GM23338 (cell line): ENCODE measurements around the gene SPATA1. TPM values are rescaled to one million over a fixed set of nuclear protein-coding genes. Genes with fewer than 3 reads are reported as not detected.

Experiments
- ATAC-seq: fragments of 200-7000 bp; cut with Tn5 transposase; 3 replicates; pipeline ENCODE4 v1.9.1; 2020
- DNase-seq: peaks from one replicate; pipeline ENCODE4 v3.0.0-alpha.2; 2015; ENCODE audit warnings: low spot score
- H2AFZ ChIP-seq: fragments of 200-600 bp; sonication (generic); 2 replicates; pipeline ENCODE4 v1.8.0; 2016; ENCODE audit warnings: antibody characterized with exemption, mild to moderate bottlenecking, moderate library complexity
- H3F3A ChIP-seq: fragments of 200-600 bp; sonication (generic); replicated peaks from 2 replicates; pipeline ENCODE4 v1.8.0; 2017; ENCODE audit warnings: antibody characterized with exemption, mixed run types, low read depth
- H3K27ac ChIP-seq: fragments of 200-600 bp; sonication (generic); 2 replicates; pipeline ENCODE4 v1.6.1; 2016; ENCODE audit warnings: low read depth
- H3K27me3 ChIP-seq: fragments of 200-600 bp; sonication (generic); 2 replicates; pipeline ENCODE4 v1.8.0; 2016; ENCODE audit warnings: mild to moderate bottlenecking, mixed run types, moderate library complexity; ENCODE audit not compliant: insufficient read depth
- H3K36me3 ChIP-seq: fragments of 200-600 bp; sonication (generic); 2 replicates; pipeline ENCODE4 v1.8.0; 2016; ENCODE audit warnings: mild to moderate bottlenecking; ENCODE audit not compliant: insufficient read depth
- H3K4me1 ChIP-seq: fragments of 200-600 bp; sonication (generic); 2 replicates; pipeline ENCODE4 v1.8.0; 2016; ENCODE audit warnings: mild to moderate bottlenecking, moderate library complexity; ENCODE audit not compliant: insufficient read depth
- H3K4me2 ChIP-seq: fragments of 200-600 bp; sonication (generic); 2 replicates; pipeline ENCODE4 v1.7.1; 2017; ENCODE audit warnings: mixed run types
- H3K4me3 ChIP-seq: fragments of 200-600 bp; sonication (generic); 2 replicates; pipeline ENCODE4 v1.6.1; 2016; ENCODE audit warnings: mixed run types
- H3K79me2 ChIP-seq: fragments of 200-600 bp; sonication (generic); replicated peaks from 2 replicates; pipeline ENCODE4 v1.8.0; 2017; ENCODE audit warnings: mild to moderate bottlenecking; ENCODE audit not compliant: insufficient read depth
- H3K9me2 ChIP-seq: fragments of 200-600 bp; sonication (generic); 2 replicates; pipeline ENCODE4 v1.8.0; 2017; ENCODE audit not compliant: insufficient read depth
- H4K20me1 ChIP-seq: fragments of 200-600 bp; sonication (generic); replicated peaks from 2 replicates; pipeline ENCODE4 v1.8.0; 2017; ENCODE audit warnings: mild to moderate bottlenecking; ENCODE audit not compliant: insufficient read depth
- H3K27ac Mint-ChIP-seq: 2 replicates; pipeline ENCODE4 v1.8.0; 2020; ENCODE audit warnings: inconsistent platforms, mild to moderate bottlenecking, moderate library complexity, mixed read lengths
- H3K27me3 Mint-ChIP-seq: 3 replicates; pipeline ENCODE4 v1.8.0; 2022; ENCODE audit warnings: low read depth, mild to moderate bottlenecking, moderate library complexity, mixed read lengths, inconsistent platforms; ENCODE audit not compliant: insufficient read depth, poor library complexity
- H3K36me3 Mint-ChIP-seq: 3 replicates; pipeline ENCODE4 v1.8.0; 2021; ENCODE audit warnings: low read depth, mild to moderate bottlenecking, inconsistent platforms, moderate library complexity, mixed read lengths
- H3K4me1 Mint-ChIP-seq: 3 replicates; pipeline ENCODE4 v1.8.0; 2020; ENCODE audit warnings: mild to moderate bottlenecking, inconsistent platforms, mixed read lengths
- H3K4me3 Mint-ChIP-seq: 3 replicates; pipeline ENCODE4 v1.8.0; 2021; ENCODE audit warnings: moderate library complexity, mild to moderate bottlenecking, inconsistent platforms, mixed read lengths
- H3K9me3 Mint-ChIP-seq: 3 replicates; pipeline ENCODE4 v1.8.0; 2020; ENCODE audit warnings: moderate library complexity, mild to moderate bottlenecking, inconsistent platforms, mixed read lengths
- CREB1 ChIP-seq: fragments of 250-450 bp; sonication (Bioruptor Pico); IDR thresholded peaks from 2 replicates; pipeline ENCODE4 v1.5.0; 2020; ENCODE audit warnings: low read depth, mild to moderate bottlenecking, moderate library complexity
- CTCF ChIP-seq, 2 experiments: fragments of 200-600 bp in 1 of 2; sonication (generic) in 1 of 2; conservative IDR thresholded peaks; 2 replicates each; pipeline versions ENCODE4 v1.5.1 to v1.6.1; 2016 to 2017; ENCODE audit warnings: antibody characterized with exemption in 2 of 2, low read depth in 2 of 2, mild to moderate bottlenecking in 2 of 2, moderate library complexity in 1 of 2
- EZH2 ChIP-seq: fragments of 200-600 bp; sonication (generic); IDR thresholded peaks from one replicate; pipeline ENCODE4 v1.8.0; 2017; ENCODE audit warnings: antibody characterized with exemption, mild to moderate bottlenecking, low read depth; ENCODE audit not compliant: unreplicated experiment
- REST ChIP-seq: IDR thresholded peaks from one replicate; pipeline ENCODE4 v1.6.1; 2018; ENCODE audit warnings: antibody characterized with exemption; ENCODE audit not compliant: unreplicated experiment
- polyA plus RNA-seq: library from polyadenylated mRNA; unstranded; fragments of >200 nt; fragmentation: Nextera tagmentation; extraction: Ambion mirVana; gene quantifications from 2 replicates; pipeline ENCODE4 v1.2.1, GENCODE V29; 2016
- total RNA-seq: library from RNA; depleted of rRNA; stranded (reverse); fragments of >200 nt; shearing (Covaris generic); gene quantifications from 2 replicates; pipeline ENCODE4 v1.2.3, GENCODE V29; 2014
- TF ChIP-seq, protein P1 (sequence below): fragments of 250-450 bp; sonication (Bioruptor Pico); IDR thresholded peaks from 2 replicates; pipeline ENCODE4 v1.5.0; 2020; ENCODE audit warnings: mild to moderate bottlenecking, moderate library complexity
- TF ChIP-seq, protein P2 (sequence below): IDR thresholded peaks from 2 replicates; pipeline ENCODE4 v1.6.1; 2016; ENCODE audit warnings: antibody characterized with exemption

The SPATA1 gene
- total and polyA plus RNA-seq, 2 experiments from 2014 or later = 3.3 TPM; not detected in 1

DNA sequence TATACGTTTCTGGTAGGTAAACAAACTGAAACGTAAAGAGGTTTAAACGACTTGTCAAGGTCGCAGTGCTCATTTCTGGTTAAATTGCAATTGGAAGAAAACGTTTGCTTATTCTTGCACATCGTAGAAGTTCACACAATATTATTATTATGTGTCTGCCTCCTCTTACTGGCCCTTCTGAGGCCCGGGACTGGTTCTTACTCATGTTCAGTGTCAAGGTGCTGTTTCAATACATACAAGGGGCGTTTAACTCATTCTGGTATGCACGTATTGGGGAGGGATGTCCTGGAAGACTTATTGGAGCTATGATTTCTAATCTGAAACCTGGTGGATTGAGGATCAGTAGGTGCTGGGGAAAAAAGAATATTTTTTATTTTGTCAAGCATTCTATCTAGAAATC is 26.2 kb upstream of the SPATA1 start (continued):
- TF ChIP-seq, protein P1, sequence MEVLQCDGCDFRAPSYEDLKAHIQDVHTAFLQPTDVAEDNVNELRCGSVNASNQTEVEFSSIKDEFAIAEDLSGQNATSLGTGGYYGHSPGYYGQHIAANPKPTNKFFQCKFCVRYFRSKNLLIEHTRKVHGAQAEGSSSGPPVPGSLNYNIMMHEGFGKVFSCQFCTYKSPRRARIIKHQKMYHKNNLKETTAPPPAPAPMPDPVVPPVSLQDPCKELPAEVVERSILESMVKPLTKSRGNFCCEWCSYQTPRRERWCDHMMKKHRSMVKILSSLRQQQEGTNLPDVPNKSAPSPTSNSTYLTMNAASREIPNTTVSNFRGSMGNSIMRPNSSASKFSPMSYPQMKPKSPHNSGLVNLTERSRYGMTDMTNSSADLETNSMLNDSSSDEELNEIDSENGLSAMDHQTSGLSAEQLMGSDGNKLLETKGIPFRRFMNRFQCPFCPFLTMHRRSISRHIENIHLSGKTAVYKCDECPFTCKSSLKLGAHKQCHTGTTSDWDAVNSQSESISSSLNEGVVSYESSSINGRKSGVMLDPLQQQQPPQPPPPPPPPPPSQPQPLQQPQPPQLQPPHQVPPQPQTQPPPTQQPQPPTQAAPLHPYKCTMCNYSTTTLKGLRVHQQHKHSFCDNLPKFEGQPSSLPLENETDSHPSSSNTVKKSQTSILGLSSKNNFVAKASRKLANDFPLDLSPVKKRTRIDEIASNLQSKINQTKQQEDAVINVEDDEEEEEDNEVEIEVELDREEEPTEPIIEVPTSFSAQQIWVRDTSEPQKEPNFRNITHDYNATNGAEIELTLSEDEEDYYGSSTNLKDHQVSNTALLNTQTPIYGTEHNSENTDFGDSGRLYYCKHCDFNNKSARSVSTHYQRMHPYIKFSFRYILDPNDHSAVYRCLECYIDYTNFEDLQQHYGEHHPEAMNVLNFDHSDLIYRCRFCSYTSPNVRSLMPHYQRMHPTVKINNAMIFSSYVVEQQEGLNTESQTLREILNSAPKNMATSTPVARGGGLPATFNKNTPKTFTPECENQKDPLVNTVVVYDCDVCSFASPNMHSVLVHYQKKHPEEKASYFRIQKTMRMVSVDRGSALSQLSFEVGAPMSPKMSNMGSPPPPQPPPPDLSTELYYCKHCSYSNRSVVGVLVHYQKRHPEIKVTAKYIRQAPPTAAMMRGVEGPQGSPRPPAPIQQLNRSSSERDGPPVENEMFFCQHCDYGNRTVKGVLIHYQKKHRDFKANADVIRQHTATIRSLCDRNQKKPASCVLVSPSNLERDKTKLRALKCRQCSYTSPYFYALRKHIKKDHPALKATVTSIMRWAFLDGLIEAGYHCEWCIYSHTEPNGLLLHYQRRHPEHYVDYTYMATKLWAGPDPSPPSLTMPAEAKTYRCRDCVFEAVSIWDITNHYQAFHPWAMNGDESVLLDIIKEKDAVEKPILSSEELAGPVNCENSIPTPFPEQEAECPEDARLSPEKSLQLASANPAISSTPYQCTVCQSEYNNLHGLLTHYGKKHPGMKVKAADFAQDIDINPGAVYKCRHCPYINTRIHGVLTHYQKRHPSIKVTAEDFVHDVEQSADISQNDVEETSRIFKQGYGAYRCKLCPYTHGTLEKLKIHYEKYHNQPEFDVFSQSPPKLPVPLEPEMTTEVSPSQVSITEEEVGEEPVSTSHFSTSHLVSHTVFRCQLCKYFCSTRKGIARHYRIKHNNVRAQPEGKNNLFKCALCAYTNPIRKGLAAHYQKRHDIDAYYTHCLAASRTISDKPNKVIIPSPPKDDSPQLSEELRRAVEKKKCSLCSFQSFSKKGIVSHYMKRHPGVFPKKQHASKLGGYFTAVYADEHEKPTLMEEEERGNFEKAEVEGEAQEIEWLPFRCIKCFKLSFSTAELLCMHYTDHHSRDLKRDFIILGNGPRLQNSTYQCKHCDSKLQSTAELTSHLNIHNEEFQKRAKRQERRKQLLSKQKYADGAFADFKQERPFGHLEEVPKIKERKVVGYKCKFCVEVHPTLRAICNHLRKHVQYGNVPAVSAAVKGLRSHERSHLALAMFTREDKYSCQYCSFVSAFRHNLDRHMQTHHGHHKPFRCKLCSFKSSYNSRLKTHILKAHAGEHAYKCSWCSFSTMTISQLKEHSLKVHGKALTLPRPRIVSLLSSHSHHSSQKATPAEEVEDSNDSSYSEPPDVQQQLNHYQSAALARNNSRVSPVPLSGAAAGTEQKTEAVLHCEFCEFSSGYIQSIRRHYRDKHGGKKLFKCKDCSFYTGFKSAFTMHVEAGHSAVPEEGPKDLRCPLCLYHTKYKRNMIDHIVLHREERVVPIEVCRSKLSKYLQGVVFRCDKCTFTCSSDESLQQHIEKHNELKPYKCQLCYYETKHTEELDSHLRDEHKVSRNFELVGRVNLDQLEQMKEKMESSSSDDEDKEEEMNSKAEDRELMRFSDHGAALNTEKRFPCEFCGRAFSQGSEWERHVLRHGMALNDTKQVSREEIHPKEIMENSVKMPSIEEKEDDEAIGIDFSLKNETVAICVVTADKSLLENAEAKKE (CRISPR knock-in tag) = no peak
- TF ChIP-seq CREB1 (no peak), EZH2 (no peak), CTCF (conservative IDR thresholded peaks at IDR 0.05; ENCODE audit: low read depth in 2 of 2) (no peak)
- TF ChIP-seq, protein P2, sequence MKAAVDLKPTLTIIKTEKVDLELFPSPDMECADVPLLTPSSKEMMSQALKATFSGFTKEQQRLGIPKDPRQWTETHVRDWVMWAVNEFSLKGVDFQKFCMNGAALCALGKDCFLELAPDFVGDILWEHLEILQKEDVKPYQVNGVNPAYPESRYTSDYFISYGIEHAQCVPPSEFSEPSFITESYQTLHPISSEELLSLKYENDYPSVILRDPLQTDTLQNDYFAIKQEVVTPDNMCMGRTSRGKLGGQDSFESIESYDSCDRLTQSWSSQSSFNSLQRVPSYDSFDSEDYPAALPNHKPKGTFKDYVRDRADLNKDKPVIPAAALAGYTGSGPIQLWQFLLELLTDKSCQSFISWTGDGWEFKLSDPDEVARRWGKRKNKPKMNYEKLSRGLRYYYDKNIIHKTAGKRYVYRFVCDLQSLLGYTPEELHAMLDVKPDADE = no peak

GRCh38 chr1:84480650-84481049 is 25.5 kb upstream of the SPATA1 start:
- Mint-ChIP-seq H3K4me1 (peaks cover 6% of the 10 kb centered on the region), H3K36me3 (peaks cover 42% of the 10 kb centered on the region), H3K27ac (no peak overlapping the region), H3K4me3 (peak overlapping the region; percentile 94), H3K27me3 (peaks cover 22% of the 10 kb centered on the region), H3K9me3 (peaks cover 19% of the 10 kb centered on the region)
- peak overlapping the region; percentile 88 for H3K4me2 ChIP-seq
- peaks cover 13% of the 10 kb centered on the region for H3K9me2 ChIP-seq
- peak overlapping the region; percentile 61 for H3K4me3 ChIP-seq
- H4K20me1 ChIP-seq = peaks cover 6% of the 10 kb centered on the region; the same call in 1 of the 2 replicates
- no peak for ATAC-seq
- DNase-seq = no peak
- H3K27ac ChIP-seq = no peak overlapping the region
- H3F3A ChIP-seq = no peaks in the 10 kb centered on the region
- peaks cover 14% of the 10 kb centered on the region; the same call in 1 of the 2 replicates for H3K36me3 ChIP-seq
- H3K4me1 ChIP-seq = peaks cover 9% of the 10 kb centered on the region
- no peak overlapping the region for H2AFZ ChIP-seq
- H3K27me3 ChIP-seq = peaks cover 30% of the 10 kb centered on the region
- H3K79me2 ChIP-seq = peaks cover 52% of the 10 kb centered on the region
- TF ChIP-seq CREB1 (no peak), REST (no peak)
